Brain microvascular endothelial cell (primary cell): ENCODE data around the gene PFN3.
A peak's percentile ranks its signal among the peaks of the same experiment; 100 is the strongest.

Experiments used
- DNase-seq: peaks from one replicate; pipeline ENCODE4 v3.0.0-alpha.2; 2020
- H3K27ac ChIP-seq: fragments of 250-450 bp; sonication (Bioruptor Pico); 2 replicates; pipeline ENCODE4 v1.5.1; 2020; ENCODE audit warnings: mild to moderate bottlenecking, moderate library complexity
- H3K27me3 ChIP-seq: fragments of 250-450 bp; sonication (Bioruptor Pico); replicated peaks from 2 replicates; pipeline ENCODE4 v1.5.1; 2020; ENCODE audit warnings: mild to moderate bottlenecking
- H3K36me3 ChIP-seq: fragments of 250-450 bp; sonication (Bioruptor Pico); replicated peaks from 2 replicates; pipeline ENCODE4 v1.5.1; 2020; ENCODE audit warnings: mild to moderate bottlenecking
- H3K4me3 ChIP-seq: 2 replicates; pipeline ENCODE4 v1.5.1; 2011; ENCODE audit warnings: low read depth, mild to moderate bottlenecking, control low read depth, low read length, moderate library complexity
- CTCF ChIP-seq: IDR thresholded peaks from 2 replicates; pipeline ENCODE4 v1.5.1; 2011; ENCODE audit warnings: low read depth, mild to moderate bottlenecking, moderate library complexity, low read length, control low read depth, inconsistent platforms; ENCODE audit errors: missing control alignments
- in situ Hi-C: cut with HindIII; loops from 2 replicates; pipeline ENCODE4 v1.10.0; 2017; ENCODE audit warnings: low sequenced_read_pairs, low pct_ligation_motif_present

Gene PFN3

GRCh38 chr5:177355162-177355867 lies 45.1 kb downstream of the PFN3 start:
- no peak overlapping the region for H3K27ac ChIP-seq
- H3K4me3 ChIP-seq: no peak overlapping the region
- DNase-seq: no peak
- no peaks in the 10 kb centered on the region for H3K36me3 ChIP-seq
- in situ Hi-C loops: no loop called here
- no peaks in the 10 kb centered on the region for H3K27me3 ChIP-seq
- TF ChIP-seq CTCF: no peak

GRCh38 chr5:177354711-177355110 lies 45.8 kb downstream of the PFN3 start:
- no peaks in the 10 kb centered on the region for H3K36me3 ChIP-seq
- H3K27ac ChIP-seq: no peak overlapping the region
- no peaks in the 10 kb centered on the region for H3K27me3 ChIP-seq
- no peak overlapping the region for H3K4me3 ChIP-seq
- DNase-seq: no peak
- in situ Hi-C loops: no loop called here
- TF ChIP-seq CTCF: no peak

GRCh38 chr5:177354256-177354655 lies 46.2 kb downstream of the PFN3 start:
- Histone ChIP-seq H3K27ac (no peak overlapping the region), H3K36me3 (no peaks in the 10 kb centered on the region), H3K4me3 (no peak overlapping the region), H3K27me3 (no peaks in the 10 kb centered on the region)
- TF ChIP-seq CTCF: no peak
- in situ Hi-C loops: no loop called here
- no peak for DNase-seq

- in situ Hi-C loops: no loop called here
- DNase-seq: no peak
- Histone ChIP-seq H3K36me3 (no peaks in the 10 kb centered on the region), H3K27me3 (no peaks in the 10 kb centered on the region), H3K4me3 (no peak overlapping the region), H3K27ac (no peak overlapping the region)
- TF ChIP-seq CTCF: no peak
Measured at GRCh38 chr5:177353093-177353492, 47.4 kb downstream of the PFN3 start.

GRCh38 chr5:177351392-177352329 lies 48.8 kb downstream of the PFN3 start, which contains the start of gene LMAN2:
Gene LMAN2 (minus strand): TSS chr5:177351668. CDS start chr5:177351647, 21 bp downstream.
- Histone ChIP-seq H3K27ac (peak within 1 kb of the TSS; percentile 97), H3K36me3 (no peaks in the 10 kb centered on the region), H3K27me3 (no peaks in the 10 kb centered on the region), H3K4me3 (peak within 1 kb of the TSS; percentile 99)
- DNase-seq: peak; percentile 97
- in situ Hi-C loops: no loop called here
- TF ChIP-seq CTCF: no peak
